ENCODE results near the gene B3GNT5.

The B3GNT5 gene

DNA sequence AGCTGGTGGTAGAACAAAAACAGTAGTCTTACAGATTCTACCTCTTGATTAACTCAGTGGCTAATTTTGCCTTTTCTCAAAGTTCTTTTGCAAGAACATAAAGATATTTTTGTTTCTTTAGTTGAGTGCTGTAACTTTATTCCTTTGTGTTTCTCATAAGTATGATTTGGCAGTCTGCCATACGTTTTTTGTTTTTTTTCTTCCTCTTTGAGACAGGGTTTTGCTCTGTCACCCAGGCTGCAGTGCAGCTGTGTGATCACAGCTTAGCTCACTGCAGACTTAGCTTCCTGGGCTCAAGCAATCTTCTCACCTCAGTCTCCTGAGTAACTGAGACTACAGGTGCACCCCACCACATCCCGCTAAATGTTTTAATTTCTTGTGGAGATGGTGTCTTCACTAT lies 22.4 kb downstream of the B3GNT5 start:
- WGBS, 2 experiments, result 89 to 92% methylated on average over 2 of the region's 2 CpGs
- no peaks in the 10 kb centered on the region for H3K36me3 ChIP-seq (ENCODE audit: control insufficient read depth, insufficient read depth, low read length)

GRCh38 chr3:183275937-183276336 lies 22.9 kb downstream of the B3GNT5 start:
- no peaks in the 10 kb centered on the region for H3K27me3 ChIP-seq (ENCODE audit: control insufficient read depth, insufficient read depth, low read length, poor library complexity, severe bottlenecking)
- 98 to 100% methylated on average over 2 of the region's 3 CpGs for WGBS, 2 experiments
- H3K36me3 ChIP-seq (ENCODE audit: control insufficient read depth, insufficient read depth, low read length), result no peaks in the 10 kb centered on the region
- no peak overlapping the region for H3K27ac ChIP-seq (ENCODE audit: insufficient read depth, low read depth, low read length, poor library complexity, severe bottlenecking)
- no peak overlapping the region for H3K4me3 ChIP-seq (ENCODE audit: insufficient read depth, low read depth, low read length)
- H3K4me1 ChIP-seq (ENCODE audit: control insufficient read depth, insufficient read depth, low read length), result no peaks in the 10 kb centered on the region
- no peaks in the 10 kb centered on the region for H3K9me3 ChIP-seq (ENCODE audit: control insufficient read depth, low read length)

More for the DNA sequence above, 22.4 kb downstream of the B3GNT5 start:
- Histone ChIP-seq H3K27me3 (ENCODE audit: control insufficient read depth, insufficient read depth, low read length, poor library complexity, severe bottlenecking) (no peaks in the 10 kb centered on the region), H3K27ac (ENCODE audit: insufficient read depth, low read depth, low read length, poor library complexity, severe bottlenecking) (no peak overlapping the region), H3K4me1 (ENCODE audit: control insufficient read depth, insufficient read depth, low read length) (no peaks in the 10 kb centered on the region), H3K9me3 (ENCODE audit: control insufficient read depth, low read length) (no peaks in the 10 kb centered on the region), H3K4me3 (ENCODE audit: insufficient read depth, low read depth, low read length) (no peak overlapping the region)

DNA sequence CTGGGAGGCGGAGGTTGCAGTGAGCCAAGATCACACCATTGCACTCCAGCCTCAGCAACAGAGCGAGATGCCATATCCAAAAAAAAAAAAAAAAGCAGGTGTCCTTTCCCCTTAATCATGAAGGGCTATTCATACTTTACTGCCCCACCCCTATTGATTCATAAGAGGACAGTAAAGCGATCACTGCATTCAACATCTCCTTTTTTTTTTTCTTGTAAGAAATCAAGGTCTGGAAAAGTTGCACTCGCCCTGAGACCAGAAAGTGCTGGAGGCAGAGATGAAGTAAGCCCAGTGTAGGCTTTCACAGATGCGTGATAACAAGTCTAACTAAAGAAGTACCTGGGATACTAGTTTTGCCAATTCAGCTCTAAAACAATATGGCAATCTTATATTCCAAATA lies 24.2 kb downstream of the B3GNT5 start:
- 94 to 96% methylated on average over 5 of the region's 5 CpGs for WGBS, 2 experiments
- no peaks in the 10 kb centered on the region for H3K36me3 ChIP-seq (ENCODE audit: control insufficient read depth, insufficient read depth, low read length)

GRCh38 chr3:183278479-183279088 lies 25.5 kb downstream of the B3GNT5 start:
- Histone ChIP-seq H3K27me3 (ENCODE audit: control insufficient read depth, insufficient read depth, low read length, poor library complexity, severe bottlenecking) (no peaks in the 10 kb centered on the region), H3K36me3 (ENCODE audit: control insufficient read depth, insufficient read depth, low read length) (no peaks in the 10 kb centered on the region), H3K9me3 (ENCODE audit: control insufficient read depth, low read length) (no peaks in the 10 kb centered on the region), H3K4me3 (ENCODE audit: insufficient read depth, low read depth, low read length) (no peak overlapping the region), H3K27ac (ENCODE audit: insufficient read depth, low read depth, low read length, poor library complexity, severe bottlenecking) (no peak overlapping the region), H3K4me1 (ENCODE audit: control insufficient read depth, insufficient read depth, low read length) (no peaks in the 10 kb centered on the region)
- 89 to 96% methylated on average over 4 of the region's 4 CpGs for WGBS, 2 experiments

More for the DNA sequence above, 24.2 kb downstream of the B3GNT5 start:
- Histone ChIP-seq H3K4me1 (ENCODE audit: control insufficient read depth, insufficient read depth, low read length) (no peaks in the 10 kb centered on the region), H3K27ac (ENCODE audit: insufficient read depth, low read depth, low read length, poor library complexity, severe bottlenecking) (no peak overlapping the region), H3K4me3 (ENCODE audit: insufficient read depth, low read depth, low read length) (no peak overlapping the region), H3K9me3 (ENCODE audit: control insufficient read depth, low read length) (no peaks in the 10 kb centered on the region), H3K27me3 (ENCODE audit: control insufficient read depth, insufficient read depth, low read length, poor library complexity, severe bottlenecking) (no peaks in the 10 kb centered on the region)

- Histone ChIP-seq H3K36me3 (ENCODE audit: control insufficient read depth, insufficient read depth, low read length) (no peaks in the 10 kb centered on the region), H3K9me3 (ENCODE audit: control insufficient read depth, low read length) (no peaks in the 10 kb centered on the region), H3K27me3 (ENCODE audit: control insufficient read depth, insufficient read depth, low read length, poor library complexity, severe bottlenecking) (no peaks in the 10 kb centered on the region), H3K4me1 (ENCODE audit: control insufficient read depth, insufficient read depth, low read length) (no peaks in the 10 kb centered on the region), H3K27ac (ENCODE audit: insufficient read depth, low read depth, low read length, poor library complexity, severe bottlenecking) (no peak overlapping the region), H3K4me3 (ENCODE audit: insufficient read depth, low read depth, low read length) (no peak overlapping the region)
- 75 to 80% methylated on average over 3 of the region's 3 CpGs for WGBS, 2 experiments
Observed at GRCh38 chr3:183279371-183279770, 26.3 kb downstream of the B3GNT5 start.

DNA sequence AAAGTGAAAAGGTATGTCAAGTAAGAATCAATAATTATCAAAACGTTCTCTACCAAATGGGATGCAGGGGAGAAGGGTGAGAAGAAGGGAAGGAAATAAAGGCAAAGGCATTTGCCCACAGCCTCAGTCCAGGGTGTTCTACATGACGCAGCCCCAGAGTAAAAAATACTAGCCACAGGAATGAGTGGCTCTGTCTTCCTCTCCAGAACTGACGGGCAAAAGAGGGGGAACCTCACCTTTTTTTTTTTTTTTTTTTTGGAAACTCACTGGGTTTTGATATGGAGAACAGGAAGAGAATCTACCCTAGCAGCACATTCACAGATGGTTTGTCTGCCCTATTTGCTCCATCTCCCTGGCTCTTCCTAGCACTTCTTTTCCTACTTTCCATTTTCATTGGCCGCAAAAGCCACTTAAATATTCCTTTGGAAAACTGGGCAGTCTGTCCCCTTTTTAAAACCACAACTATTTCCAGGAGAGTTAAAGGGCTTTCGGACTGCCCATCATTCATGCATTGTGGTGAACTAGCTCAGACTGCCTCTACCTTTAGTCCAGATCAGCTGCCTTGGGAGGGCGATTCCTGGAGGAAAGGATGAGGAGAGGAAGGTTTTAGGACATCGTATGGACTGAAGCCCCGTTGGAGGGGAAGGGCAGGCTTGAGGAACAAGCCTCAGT lies 28.2 kb downstream of the B3GNT5 start:
- H3K4me3 ChIP-seq (ENCODE audit: insufficient read depth, low read depth, low read length), result no peak overlapping the region
- H3K27me3 ChIP-seq (ENCODE audit: control insufficient read depth, insufficient read depth, low read length, poor library complexity, severe bottlenecking), result no peaks in the 10 kb centered on the region
- no peaks in the 10 kb centered on the region for H3K9me3 ChIP-seq (ENCODE audit: control insufficient read depth, low read length)
- WGBS, 2 experiments, result 85 to 92% methylated on average over 8 of the region's 8 CpGs
- no peaks in the 10 kb centered on the region for H3K36me3 ChIP-seq (ENCODE audit: control insufficient read depth, insufficient read depth, low read length)
- no peak overlapping the region for H3K27ac ChIP-seq (ENCODE audit: insufficient read depth, low read depth, low read length, poor library complexity, severe bottlenecking)
- H3K4me1 ChIP-seq (ENCODE audit: control insufficient read depth, insufficient read depth, low read length), result no peaks in the 10 kb centered on the region

- H3K27me3 ChIP-seq (ENCODE audit: control insufficient read depth, insufficient read depth, low read length, poor library complexity, severe bottlenecking), result no peaks in the 10 kb centered on the region
- WGBS, 2 experiments, result 88 to 100% methylated on average over 1 of the region's 2 CpGs
- no peak overlapping the region for H3K27ac ChIP-seq (ENCODE audit: insufficient read depth, low read depth, low read length, poor library complexity, severe bottlenecking)
- no peak overlapping the region for H3K4me3 ChIP-seq (ENCODE audit: insufficient read depth, low read depth, low read length)
- no peaks in the 10 kb centered on the region for H3K4me1 ChIP-seq (ENCODE audit: control insufficient read depth, insufficient read depth, low read length)
- no peaks in the 10 kb centered on the region for H3K9me3 ChIP-seq (ENCODE audit: control insufficient read depth, low read length)
- no peaks in the 10 kb centered on the region for H3K36me3 ChIP-seq (ENCODE audit: control insufficient read depth, insufficient read depth, low read length)
Observed at GRCh38 chr3:183283886-183284285, 30.8 kb downstream of the B3GNT5 start.

DNA sequence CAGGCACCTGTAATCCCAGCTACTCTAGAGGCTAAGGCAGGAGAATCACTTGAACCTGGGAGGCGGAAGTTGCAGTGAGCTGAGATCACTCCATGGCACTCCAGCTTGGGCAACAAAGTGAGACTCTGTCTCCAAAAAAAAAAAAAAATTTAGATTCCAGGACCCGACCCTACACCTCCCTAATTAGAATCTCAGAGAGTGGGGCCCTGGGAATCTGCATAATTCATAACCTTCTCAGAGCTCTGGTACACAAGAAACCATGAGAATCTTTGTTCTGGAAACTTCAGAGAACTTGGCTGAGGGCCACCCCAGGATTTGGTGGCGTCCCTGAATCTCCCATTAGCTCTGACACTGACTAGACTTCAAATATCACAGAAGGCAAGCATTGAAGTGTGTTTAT lies 31.5 kb downstream of the B3GNT5 start:
- Histone ChIP-seq H3K36me3 (ENCODE audit: control insufficient read depth, insufficient read depth, low read length) (no peaks in the 10 kb centered on the region), H3K9me3 (ENCODE audit: control insufficient read depth, low read length) (no peaks in the 10 kb centered on the region), H3K4me3 (ENCODE audit: insufficient read depth, low read depth, low read length) (no peak overlapping the region), H3K27me3 (ENCODE audit: control insufficient read depth, insufficient read depth, low read length, poor library complexity, severe bottlenecking) (no peaks in the 10 kb centered on the region), H3K27ac (ENCODE audit: insufficient read depth, low read depth, low read length, poor library complexity, severe bottlenecking) (no peak overlapping the region), H3K4me1 (ENCODE audit: control insufficient read depth, insufficient read depth, low read length) (no peaks in the 10 kb centered on the region)
- WGBS, 2 experiments, result 89 to 93% methylated on average over 3 of the region's 3 CpGs

GRCh38 chr3:183285318-183285717 lies 32.3 kb downstream of the B3GNT5 start:
- no peak overlapping the region for H3K27ac ChIP-seq (ENCODE audit: insufficient read depth, low read depth, low read length, poor library complexity, severe bottlenecking)
- H3K4me3 ChIP-seq (ENCODE audit: insufficient read depth, low read depth, low read length), result no peak overlapping the region
- H3K27me3 ChIP-seq (ENCODE audit: control insufficient read depth, insufficient read depth, low read length, poor library complexity, severe bottlenecking), result no peaks in the 10 kb centered on the region
- no peaks in the 10 kb centered on the region for H3K36me3 ChIP-seq (ENCODE audit: control insufficient read depth, insufficient read depth, low read length)
- no peaks in the 10 kb centered on the region for H3K4me1 ChIP-seq (ENCODE audit: control insufficient read depth, insufficient read depth, low read length)
- WGBS, 2 experiments, result 89 to 92% methylated on average over 1 of the region's 1 CpG
- no peaks in the 10 kb centered on the region for H3K9me3 ChIP-seq (ENCODE audit: control insufficient read depth, low read length)

GRCh38 chr3:183285828-183286457 lies 32.9 kb downstream of the B3GNT5 start:
- Histone ChIP-seq H3K36me3 (ENCODE audit: control insufficient read depth, insufficient read depth, low read length) (no peaks in the 10 kb centered on the region), H3K27ac (ENCODE audit: insufficient read depth, low read depth, low read length, poor library complexity, severe bottlenecking) (no peak overlapping the region), H3K9me3 (ENCODE audit: control insufficient read depth, low read length) (no peaks in the 10 kb centered on the region), H3K27me3 (ENCODE audit: control insufficient read depth, insufficient read depth, low read length, poor library complexity, severe bottlenecking) (no peaks in the 10 kb centered on the region), H3K4me3 (ENCODE audit: insufficient read depth, low read depth, low read length) (no peak overlapping the region), H3K4me1 (ENCODE audit: control insufficient read depth, insufficient read depth, low read length) (no peaks in the 10 kb centered on the region)
- 77 to 83% methylated on average over 10 of the region's 10 CpGs for WGBS, 2 experiments
